Suprapubic skin (tissue), 4 donors: ENCODE results near the gene DNAH17. TPM values are rescaled to one million over a fixed set of nuclear protein-coding genes. Genes with fewer than 3 reads are reported as not detected.

Experiments
- DNase-seq, 2 donors: peaks; one replicate each; pipeline ENCODE4 v3.0.0-alpha.2; 2019; ENCODE audit warnings: low spot score in 2 of 2
- H3K27ac ChIP-seq: fragments of 200-600 bp; sonication (generic); one replicate; pipeline ENCODE4 v1.5.1; 2019
- H3K27me3 ChIP-seq: fragments of 200-600 bp; sonication (generic); one replicate; pipeline ENCODE4 v1.5.1; 2019
- H3K36me3 ChIP-seq: fragments of 200-600 bp; sonication (generic); one replicate; pipeline ENCODE4 v1.5.1; 2019
- H3K4me1 ChIP-seq: fragments of 200-600 bp; sonication (generic); one replicate; pipeline ENCODE4 v1.5.1; 2019
- H3K4me3 ChIP-seq: fragments of 200-600 bp; sonication (generic); one replicate; pipeline ENCODE4 v1.5.1; 2019; ENCODE audit warnings: mild to moderate bottlenecking
- H3K9me3 ChIP-seq: fragments of 200-600 bp; sonication (generic); one replicate; pipeline ENCODE4 v1.5.1; 2019
- EP300 ChIP-seq: sonication (generic); formaldehyde crosslinking; IDR thresholded peaks from one replicate; pipeline ENCODE4 v1.6.1; 2017; ENCODE audit warnings: antibody characterized with exemption
- POLR2A ChIP-seq, 2 donors: fragments of 450-650 bp; IDR thresholded peaks; one replicate each; pipeline ENCODE4 v1.6.1; 2017; ENCODE audit warnings: antibody characterized with exemption in 2 of 2, mild to moderate bottlenecking in 2 of 2, moderate library complexity in 2 of 2
- POLR2AphosphoS5 ChIP-seq, 3 donors: sonication (generic); formaldehyde crosslinking; IDR thresholded peaks; one replicate each; pipeline ENCODE4 v1.6.1; 2017; ENCODE audit warnings: antibody characterized with exemption in 3 of 3
- WGBS: methylation state at CpG from one replicate; pipeline ENCODE4 v1.1.5; 2018; 5-methylcytosine and 5-hydroxymethylcytosine counted together
- total RNA-seq, 4 donors: library from RNA; depleted of rRNA; stranded (reverse); fragments of >200 nt; gene quantifications; one replicate each; pipeline ENCODE4 v1.1.0, GENCODE V29; 2016
- TF ChIP-seq, protein P1 (sequence below), 2 donors: fragments of 200-600 bp in 1 of 2; fragments of 450-650 bp in 1 of 2; sonication (generic) in 1 of 2; IDR thresholded peaks; one replicate each; pipeline ENCODE4 v1.5.1; 2016 to 2019; ENCODE audit warnings: antibody characterized with exemption in 2 of 2, mild to moderate bottlenecking in 1 of 2, moderate library complexity in 1 of 2

DNAH17 gene
- total RNA-seq, 4 donors from 2014 or later, result 3.7 to 6.7 (median 5.2) TPM

- Histone ChIP-seq H3K36me3 (no peaks in the 10 kb centered on the region), H3K27me3 (no peaks in the 10 kb centered on the region), H3K27ac (no peak overlapping the region), H3K4me1 (no peaks in the 10 kb centered on the region), H3K4me3 (no peak overlapping the region), H3K9me3 (no peaks in the 10 kb centered on the region)
- DNase-seq, result no peak
- TF ChIP-seq, protein P1, sequence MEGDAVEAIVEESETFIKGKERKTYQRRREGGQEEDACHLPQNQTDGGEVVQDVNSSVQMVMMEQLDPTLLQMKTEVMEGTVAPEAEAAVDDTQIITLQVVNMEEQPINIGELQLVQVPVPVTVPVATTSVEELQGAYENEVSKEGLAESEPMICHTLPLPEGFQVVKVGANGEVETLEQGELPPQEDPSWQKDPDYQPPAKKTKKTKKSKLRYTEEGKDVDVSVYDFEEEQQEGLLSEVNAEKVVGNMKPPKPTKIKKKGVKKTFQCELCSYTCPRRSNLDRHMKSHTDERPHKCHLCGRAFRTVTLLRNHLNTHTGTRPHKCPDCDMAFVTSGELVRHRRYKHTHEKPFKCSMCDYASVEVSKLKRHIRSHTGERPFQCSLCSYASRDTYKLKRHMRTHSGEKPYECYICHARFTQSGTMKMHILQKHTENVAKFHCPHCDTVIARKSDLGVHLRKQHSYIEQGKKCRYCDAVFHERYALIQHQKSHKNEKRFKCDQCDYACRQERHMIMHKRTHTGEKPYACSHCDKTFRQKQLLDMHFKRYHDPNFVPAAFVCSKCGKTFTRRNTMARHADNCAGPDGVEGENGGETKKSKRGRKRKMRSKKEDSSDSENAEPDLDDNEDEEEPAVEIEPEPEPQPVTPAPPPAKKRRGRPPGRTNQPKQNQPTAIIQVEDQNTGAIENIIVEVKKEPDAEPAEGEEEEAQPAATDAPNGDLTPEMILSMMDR (IDR thresholded peaks at IDR 0.05), result no peak
- TF ChIP-seq POLR2A (IDR thresholded peaks at IDR 0.05), result no peak
- WGBS, result 84% methylated on average over 26 of the region's 26 CpGs
Measured at GRCh38 chr17:78492116-78492799, 84.9 kb downstream of the DNAH17 start.

GRCh38 chr17:78491236-78492115 is 85.7 kb downstream of the DNAH17 start:
- WGBS, result 87% methylated on average over 21 of the region's 31 CpGs

GRCh38 chr17:78490673-78491072 is 86.5 kb downstream of the DNAH17 start:
- H3K4me3 ChIP-seq, result no peak overlapping the region
- no peak for DNase-seq
- H3K36me3 ChIP-seq, result no peaks in the 10 kb centered on the region
- no peaks in the 10 kb centered on the region for H3K27me3 ChIP-seq
- no peaks in the 10 kb centered on the region for H3K9me3 ChIP-seq
- WGBS, result 90% methylated on average over 14 of the region's 15 CpGs
- H3K27ac ChIP-seq, result no peak overlapping the region
- TF ChIP-seq, protein P1 (IDR thresholded peaks at IDR 0.05), result no peak
- TF ChIP-seq POLR2A (IDR thresholded peaks at IDR 0.05), result no peak
- TF ChIP-seq POLR2AphosphoS5 (IDR thresholded peaks at IDR 0.05), result no peak
- no peak for TF ChIP-seq EP300
- no peaks in the 10 kb centered on the region for H3K4me1 ChIP-seq

More at GRCh38 chr17:78491236-78492115, 85.7 kb downstream of the DNAH17 start:
- Histone ChIP-seq H3K9me3 (no peaks in the 10 kb centered on the region), H3K36me3 (no peaks in the 10 kb centered on the region), H3K27ac (no peak overlapping the region), H3K27me3 (no peaks in the 10 kb centered on the region), H3K4me3 (no peak overlapping the region), H3K4me1 (no peaks in the 10 kb centered on the region)
- TF ChIP-seq POLR2AphosphoS5 (IDR thresholded peaks at IDR 0.05) (no peak), EP300 (no peak), POLR2A (IDR thresholded peaks at IDR 0.05) (no peak)
- TF ChIP-seq, protein P1 (IDR thresholded peaks at IDR 0.05), result no peak
- DNase-seq, result no peak

DNA sequence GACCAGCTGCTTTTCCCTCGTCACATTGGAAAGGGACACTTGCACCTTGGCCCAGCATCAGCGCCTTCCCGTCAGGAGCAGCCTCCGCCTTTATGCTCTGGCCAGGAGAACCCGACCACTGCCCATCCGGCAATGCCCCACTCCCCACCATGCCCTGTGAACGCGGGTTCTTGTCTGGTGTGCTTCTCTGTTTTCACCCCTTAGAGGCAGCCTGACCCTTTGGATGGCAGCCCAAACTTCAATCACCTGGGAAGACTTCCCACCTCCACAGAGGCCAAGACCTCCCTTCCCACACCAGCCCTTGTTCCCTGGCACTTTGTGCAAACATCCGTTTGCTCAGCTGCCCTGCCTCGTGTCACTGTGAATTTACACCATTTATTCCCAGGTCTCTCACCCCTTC is 87.0 kb downstream of the DNAH17 start:
- Histone ChIP-seq H3K4me3 (no peak overlapping the region), H3K36me3 (no peaks in the 10 kb centered on the region), H3K9me3 (no peaks in the 10 kb centered on the region), H3K27ac (no peak overlapping the region), H3K4me1 (no peaks in the 10 kb centered on the region), H3K27me3 (no peaks in the 10 kb centered on the region)
- DNase-seq, result no peak
- WGBS, result 87% methylated on average over 9 of the region's 10 CpGs
- TF ChIP-seq EP300, result no peak
- TF ChIP-seq POLR2A (IDR thresholded peaks at IDR 0.05), result no peak

GRCh38 chr17:78488867-78489634 is 88.1 kb downstream of the DNAH17 start:
- WGBS, result 67% methylated on average over 13 of the region's 13 CpGs
- peaks cover 10% of the 10 kb centered on the region for H3K4me1 ChIP-seq
- no peaks in the 10 kb centered on the region for H3K36me3 ChIP-seq
- H3K27ac ChIP-seq, result no peak overlapping the region
- H3K4me3 ChIP-seq, result no peak overlapping the region
- no peak for DNase-seq
- H3K9me3 ChIP-seq, result no peaks in the 10 kb centered on the region
- peaks cover 5% of the 10 kb centered on the region for H3K27me3 ChIP-seq
- TF ChIP-seq, protein P1 (IDR thresholded peaks at IDR 0.05), result no peak
- TF ChIP-seq EP300, result no peak
- no peak for TF ChIP-seq POLR2AphosphoS5 (IDR thresholded peaks at IDR 0.05)
- TF ChIP-seq POLR2A (IDR thresholded peaks at IDR 0.05), result no peak
